DMS53 treated with DMSO at 0.1 percent for 48 hours (cell line): Measurements from ENCODE around the gene S100A10.

Source experiments
- DNase-seq: peaks from one replicate; lab custom pipeline; 2025; ENCODE audit not compliant: unreplicated experiment; lab: John Stamatoyannopoulos, UW

The S100A10 gene

DNA sequence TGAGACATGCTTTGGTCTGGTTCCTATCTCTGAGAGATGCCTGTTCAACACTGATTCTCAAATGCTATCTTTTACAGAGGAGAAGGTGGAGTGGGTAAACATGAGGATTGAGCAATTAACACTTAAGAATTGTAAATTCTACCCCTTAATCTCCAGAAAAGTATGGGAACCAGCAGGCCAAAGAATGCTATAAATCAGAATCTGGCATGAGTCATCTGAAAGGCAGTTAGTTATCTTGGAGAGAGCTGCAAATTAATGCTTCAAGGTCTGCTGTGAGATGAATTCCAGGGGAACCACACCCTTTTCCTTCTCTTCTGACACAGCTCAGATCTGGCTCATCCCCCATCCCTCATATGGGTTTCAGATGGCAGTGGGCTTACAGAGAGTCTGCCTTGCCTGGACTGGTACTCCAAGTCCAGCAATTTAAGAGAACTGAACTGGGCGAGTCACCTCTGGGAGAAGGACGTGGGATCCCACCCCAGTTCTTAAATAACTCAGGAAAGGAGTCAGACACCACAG is 5.2 kb downstream of the S100A10 start:
- DNase-seq: no peak

DNA sequence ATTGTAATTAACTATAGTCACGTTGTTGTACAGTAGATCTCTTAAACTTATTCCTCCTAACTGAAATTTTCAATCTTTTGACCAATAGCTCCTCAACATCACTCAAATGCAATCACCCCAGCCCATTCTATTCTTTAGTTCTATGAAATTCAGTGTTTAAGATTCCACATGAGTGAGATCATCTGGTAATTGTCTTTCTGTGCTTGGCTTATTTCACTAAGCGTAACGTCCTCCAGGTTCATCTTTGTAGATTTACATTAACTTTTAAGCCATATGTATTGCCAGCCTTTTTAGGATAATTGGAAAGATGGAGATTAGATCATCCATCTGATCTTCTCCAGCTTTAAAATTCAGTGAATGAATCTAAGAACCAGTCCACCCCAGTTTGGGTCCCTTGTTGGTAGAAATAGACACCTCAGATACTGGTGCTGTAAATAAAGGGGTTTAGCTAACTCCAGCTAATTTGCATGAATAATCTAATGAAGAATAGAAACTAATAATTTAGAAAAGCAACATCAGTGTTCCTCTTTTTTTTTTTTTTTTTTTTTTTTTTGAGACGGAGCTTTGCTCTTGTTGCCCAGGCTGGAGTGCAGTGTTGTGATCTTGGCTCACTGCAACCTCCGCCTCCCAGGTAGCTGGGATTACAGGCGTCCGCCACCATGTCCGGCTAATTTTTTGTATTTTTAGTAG is 7.0 kb downstream of the S100A10 start:
- DNase-seq: no peak

DNA sequence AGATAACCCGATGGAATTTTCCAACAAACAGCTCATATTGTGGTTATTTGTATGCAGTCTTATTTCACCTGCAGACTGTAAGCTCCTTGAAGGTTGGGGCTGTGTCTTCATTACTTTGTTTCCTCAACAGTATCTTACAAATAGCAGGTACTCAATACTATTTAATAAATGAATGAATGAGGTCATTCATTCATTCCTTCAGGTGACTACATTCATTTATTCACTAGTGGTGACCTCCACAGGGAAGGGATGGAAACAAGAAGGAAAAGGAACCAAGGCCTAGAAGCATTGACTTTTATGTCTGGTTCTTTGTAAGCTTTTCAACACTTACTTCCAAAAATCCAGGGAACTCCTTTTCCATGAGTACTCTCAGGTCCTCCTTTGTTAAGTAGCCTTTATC is 7.9 kb downstream of the S100A10 start:
- DNase-seq: no peak

DNA sequence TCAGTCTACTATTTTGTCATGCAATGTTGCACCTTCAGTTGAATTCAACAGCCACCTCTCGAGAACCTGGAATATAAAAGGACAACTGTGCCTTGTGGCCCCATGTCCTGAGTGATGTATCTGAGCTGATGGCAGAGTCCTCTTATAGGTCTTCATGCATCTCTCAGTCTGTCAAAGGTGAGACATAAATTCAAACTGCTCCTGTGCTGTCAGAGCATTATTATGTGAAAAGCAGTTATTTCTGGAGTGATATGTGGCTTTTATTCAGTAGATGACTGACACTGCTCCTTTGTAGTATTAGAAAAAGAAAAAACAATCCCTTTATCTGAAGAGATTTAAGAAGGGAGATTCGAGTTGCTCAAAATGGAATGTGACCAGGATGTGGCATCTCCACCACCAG is 8.4 kb downstream of the S100A10 start:
- DNase-seq: no peak

DNA sequence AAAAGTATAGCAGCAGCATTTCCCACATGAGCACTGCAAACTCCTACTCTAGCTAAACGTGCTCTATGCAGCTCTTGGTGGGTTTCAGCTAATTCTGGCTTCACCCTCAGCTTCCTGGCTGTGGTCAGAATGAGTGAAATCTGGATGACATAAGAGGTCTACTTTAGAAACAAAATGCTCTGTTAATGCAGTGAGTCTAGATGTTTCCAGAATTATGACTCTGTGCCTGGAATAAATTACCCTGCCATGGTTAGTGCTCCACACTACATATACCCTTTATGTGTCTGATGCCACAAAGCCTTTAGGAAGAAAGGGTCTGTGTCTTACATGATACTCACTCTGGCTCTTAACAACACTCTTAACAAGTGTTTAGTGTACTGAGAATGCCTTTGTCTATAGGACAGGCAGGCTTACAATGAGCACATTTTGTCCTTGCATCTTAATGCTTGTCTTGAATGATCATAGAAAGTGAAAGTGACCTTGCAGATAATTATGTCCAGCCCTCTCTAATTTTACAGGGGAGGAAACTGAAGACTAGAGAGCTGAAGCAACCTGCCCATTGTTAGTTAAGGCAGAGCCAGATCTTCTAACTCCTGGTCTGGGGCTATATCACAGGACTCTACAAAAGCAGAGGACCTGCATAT is 9.2 kb downstream of the S100A10 start:
- DNase-seq: no peak

DNA sequence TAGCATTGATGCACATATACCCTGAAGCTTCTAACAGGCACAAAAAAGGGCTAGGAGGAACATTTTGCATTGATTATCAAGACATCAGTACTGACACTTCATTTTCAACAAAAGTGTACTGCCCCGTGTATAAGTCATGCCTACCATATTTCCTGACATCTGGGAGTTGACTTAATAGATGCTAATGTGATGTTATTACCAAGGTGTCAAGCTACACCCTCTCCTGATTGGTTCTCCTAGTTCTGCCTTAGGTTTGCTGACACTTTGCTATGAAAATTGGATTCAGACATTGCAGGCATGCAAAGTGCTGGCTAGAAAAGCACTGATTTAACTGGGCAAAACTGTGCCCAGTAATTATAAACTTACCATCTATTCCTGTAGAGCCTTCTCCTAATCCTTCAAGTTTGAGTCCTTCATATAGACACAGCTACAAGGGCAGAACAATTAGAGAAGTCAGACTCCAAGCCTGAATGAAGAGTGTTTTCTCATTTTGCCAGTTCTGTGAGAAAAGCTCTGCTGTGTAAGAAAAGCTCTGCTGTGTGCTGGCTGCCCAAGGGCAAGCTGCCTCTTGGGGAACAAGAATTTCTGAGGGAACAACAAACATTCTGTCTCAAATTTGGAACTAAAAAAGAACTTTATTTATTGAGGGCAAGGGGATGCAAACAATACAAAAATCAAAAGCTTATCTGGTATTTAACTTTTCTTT is 11.2 kb downstream of the S100A10 start:
- no peak for DNase-seq

DNA sequence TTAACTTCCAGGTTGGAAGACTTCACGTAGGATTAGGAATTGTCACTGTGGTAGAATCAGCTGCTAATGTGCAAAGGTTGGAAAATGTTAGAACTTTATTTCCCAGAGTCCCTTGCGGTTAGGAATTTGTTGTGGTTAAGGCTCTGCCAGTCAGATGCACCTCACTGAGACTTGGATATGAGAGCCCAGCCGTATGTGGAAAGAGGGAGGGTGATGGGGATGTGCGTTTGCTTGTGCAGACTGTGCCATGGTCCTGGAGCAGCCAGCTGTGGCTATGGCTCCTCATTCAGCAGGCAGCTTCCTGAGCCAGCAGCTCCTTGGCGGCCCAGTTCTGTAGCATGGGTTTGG is 12.5 kb downstream of the S100A10 start:
- no peak for DNase-seq

DNA sequence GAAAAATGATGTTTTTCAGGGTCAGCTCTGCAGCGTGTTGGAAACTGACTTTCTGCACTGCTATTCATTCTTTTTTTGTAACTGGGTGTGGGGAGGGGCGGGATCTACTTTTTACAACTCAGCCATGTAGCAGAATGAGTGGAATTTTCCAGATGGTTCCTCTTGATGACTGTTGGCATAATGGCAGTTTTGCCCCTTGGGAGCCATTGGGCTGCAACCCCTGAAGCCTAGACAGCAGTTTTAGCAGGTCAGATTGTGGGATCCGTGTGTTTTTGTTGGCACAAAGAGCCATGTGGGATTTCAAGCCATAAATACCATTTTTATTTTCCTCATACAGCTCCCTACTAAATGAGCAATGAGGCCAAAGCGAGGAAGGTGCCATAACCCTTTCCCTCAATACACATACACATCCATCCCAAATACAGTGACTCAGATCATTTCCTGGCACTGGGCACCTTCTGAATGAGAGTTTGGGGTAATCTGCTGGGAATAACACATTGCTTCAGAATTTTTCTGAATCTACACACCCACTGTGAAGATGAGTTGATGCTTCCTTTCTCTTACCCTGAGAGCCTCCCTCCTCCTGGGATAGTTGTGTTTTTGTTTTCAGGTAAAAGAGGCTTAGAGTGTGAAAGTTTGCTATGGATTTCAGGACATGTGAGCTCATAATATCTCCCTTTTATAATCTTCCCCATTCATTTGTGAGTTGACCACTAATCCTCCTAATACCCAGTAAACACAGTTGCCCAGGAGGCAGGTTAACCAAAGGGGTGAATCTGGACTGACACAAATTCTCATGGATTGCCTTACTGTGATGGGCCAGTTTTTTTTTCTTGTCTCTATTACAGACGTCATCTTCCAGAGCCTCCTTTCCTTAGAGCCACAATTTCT is 13.1 kb downstream of the S100A10 start:
- DNase-seq: no peak

DNA sequence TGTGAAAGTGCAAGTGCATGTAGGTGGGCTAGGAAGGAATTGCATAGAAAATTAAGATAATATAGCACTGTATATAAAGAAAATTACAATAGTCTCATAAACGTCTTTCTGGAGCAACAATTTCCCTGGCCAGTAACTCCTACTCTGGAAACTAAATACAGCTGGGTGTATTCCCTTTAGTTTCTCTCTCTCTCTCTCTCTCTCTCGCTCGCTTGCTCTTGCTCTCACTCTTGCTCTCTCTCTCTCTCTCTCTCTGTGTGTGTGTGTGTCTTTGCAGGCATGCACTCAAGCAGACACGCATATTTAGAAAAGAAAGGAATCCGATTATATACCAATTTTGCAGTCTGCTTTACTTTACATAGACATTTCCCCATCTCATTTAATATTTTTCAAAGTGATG is 14.7 kb downstream of the S100A10 start:
- DNase-seq: no peak

DNA sequence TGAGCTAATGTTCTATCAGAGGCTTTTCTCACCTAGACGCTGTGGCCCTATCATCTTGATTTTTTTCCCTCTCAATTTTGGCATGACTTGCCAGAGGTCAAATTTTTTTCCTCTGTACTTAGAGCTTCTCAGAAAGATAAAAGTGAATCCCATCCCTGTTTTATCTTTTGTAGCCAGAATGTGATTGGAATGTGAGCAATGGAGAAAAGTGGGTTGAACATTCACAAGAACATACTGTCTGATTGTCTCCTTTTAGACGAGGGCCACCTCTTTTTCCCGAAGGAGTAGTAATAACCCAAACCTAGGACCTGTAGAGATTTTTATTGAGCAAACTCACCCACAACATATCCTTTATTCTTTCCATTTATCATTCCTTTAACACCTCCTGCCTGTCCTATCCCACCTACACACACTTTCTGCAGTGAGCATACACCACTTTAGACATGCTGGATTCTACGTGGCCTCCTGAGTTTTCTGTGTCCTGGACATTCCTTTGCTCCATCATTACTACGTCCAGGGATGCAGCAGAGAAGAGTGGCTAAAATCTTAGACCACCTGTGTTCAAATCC is 15.9 kb downstream of the S100A10 start:
- no peak for DNase-seq

DNA sequence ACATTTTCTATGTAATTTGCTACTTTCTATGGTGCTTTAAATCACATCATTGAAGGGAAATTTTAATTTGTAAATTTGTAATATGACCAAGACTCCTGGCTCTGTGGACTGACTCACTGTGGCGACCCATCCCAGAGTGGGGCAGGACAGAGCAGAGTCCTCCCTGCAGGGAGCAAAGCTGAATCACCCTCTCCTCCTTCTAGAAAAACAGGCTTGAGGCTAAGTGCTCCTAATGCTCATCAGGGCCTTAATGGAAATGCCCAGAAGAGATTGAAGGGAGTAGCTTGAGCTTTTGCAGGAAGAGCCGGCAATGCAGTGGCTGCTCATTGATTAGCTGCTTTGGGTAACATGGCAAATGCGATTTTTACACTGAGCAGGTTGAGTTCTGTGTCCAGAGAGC is 16.8 kb downstream of the S100A10 start:
- no peak for DNase-seq

DNA sequence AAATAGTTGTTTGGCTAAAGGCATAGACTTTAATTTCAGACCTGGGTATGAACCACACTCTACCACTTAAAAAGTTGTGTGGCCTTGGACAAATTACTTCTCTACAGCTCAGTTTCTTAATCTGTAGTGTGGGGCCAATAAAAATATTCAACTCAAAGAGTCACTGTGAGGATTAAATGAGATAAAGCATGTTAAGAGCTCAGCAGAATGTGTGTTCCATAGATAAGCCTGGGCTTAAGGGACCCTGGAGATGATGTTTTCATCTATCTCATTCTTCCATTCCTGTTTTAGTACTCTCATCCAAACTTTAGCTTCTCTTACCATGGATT is 17.7 kb downstream of the S100A10 start:
- no peak for DNase-seq

DNA sequence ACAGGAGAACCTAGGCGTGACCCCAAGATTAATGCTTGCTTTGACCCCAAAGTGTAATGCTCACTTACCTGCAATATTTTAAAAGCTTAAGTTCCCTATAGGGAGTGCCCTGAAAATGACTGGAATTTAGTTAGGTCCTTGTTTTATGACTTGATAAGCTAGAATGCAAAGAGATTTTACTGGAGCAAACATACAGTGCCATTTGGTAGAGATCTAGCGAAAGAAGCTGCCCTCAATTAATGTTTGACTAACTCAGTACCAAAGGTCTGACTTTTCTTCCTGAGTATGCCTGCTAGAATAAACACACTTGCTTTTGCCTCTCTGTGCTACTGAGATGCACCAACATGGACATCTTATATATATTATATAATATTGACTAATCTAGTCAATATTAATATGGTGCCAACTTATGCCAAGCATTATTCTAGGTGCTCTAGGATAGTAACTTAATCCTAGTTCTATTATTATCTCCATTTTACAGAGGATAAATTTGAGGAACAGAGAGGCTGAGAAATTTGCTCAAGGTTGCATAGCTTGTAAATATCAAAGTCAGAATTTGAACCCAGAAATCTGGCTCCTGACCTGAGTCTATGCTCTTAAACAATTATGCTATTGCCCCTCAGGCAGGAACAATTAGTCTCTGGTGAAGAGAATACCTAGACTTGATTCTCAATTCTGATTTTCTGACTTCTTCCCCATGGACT is 18.2 kb downstream of the S100A10 start:
- no peak for DNase-seq

DNA sequence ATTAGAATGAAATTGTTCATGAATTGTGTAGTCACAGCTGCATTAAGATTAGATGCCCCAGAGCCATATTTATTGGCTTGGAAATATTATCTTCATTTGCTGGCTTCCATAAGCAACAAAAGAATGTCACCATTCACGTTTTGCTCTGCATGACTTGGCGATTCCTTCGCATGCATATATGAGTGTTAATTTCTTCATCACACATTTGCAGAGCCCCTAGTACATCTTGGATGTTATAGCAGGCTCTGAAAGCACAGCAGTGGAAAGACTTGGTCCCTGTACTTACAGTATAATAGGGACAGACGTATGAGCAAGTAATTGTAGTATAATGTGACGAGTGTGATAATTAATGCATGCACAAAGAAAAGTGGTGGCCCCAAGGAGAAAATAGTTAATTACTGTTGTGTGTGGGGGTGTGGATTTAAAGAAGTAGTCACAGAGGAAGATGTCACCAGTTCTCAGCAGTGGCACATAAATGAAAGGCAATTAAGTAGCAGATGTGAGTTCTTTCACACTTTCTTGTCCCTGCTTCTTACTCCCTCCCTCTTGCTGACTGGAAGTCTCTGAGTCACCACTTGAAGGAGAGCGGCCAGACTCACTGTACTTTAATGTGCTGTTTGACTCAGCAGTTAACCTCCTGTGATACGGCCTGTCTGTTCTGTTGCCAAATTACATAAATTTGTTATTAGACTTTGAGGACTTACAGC is 21.0 kb downstream of the S100A10 start:
- DNase-seq: no peak

DNA sequence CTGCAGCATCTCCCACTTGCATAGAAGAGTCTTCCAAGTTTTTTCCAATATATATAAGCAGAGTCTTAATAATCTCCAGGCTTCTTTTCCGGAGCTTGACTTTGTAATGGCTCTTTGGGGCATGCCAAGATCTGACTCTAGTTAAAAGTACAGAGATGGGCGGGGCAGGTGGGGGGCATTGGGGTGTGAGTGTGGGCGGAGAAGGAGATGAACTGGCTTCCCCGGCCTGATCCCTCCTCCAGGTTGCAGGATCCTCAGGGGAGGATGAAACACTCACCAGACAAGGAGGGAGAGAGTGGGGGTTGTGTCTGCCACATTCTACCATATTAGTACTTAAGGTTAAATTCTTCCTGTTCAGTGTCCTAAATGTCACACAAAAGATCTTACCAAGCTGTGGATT is 23.0 kb downstream of the S100A10 start:
- no peak for DNase-seq

DNA sequence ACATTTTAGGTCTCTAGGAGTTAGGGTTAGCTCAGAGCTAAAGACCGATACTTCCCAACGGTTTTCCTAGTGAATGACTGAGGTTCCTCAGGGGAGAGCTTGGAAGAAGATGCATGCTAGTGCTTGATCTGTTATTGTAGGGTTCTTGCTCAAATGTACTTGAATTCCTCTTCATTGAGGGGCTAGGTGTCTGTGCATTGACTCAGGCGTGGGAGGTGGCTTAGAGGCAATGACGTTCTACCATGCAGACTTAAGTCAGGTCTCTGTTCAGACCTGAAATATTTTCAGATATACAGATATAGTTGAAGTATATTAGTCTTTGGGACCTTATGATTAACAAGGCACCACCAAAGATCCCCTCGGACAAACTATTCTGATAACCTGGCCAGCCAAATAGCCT is 23.5 kb downstream of the S100A10 start:
- DNase-seq: no peak

DNA sequence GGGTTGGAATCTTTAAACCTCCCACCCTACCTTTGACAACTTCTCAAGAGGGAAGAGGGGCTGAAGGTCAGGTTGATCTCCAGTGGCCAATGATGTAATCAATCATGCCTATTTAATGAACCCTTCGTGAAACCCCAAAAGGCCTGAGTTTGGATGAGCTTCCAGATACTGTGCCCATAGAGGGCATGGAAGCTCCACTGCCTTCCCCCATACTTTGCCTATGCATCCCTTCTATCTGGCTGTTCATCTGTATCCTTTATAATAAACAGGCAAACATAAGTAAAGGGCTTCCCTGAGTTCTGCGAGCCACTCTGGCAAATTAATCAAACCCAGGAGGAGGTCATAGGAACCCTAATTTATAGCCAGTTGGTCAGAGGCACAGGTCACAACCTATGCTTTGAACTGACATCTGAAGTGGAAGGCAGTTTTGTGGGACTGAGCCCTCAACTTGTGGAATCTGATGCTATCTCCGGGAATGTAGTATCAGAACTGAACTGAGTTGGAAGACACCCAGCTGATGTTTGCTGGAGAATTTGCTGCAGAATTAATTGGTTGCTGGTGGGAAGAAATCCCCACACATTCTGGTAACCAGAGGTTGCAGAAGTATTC is 24.8 kb downstream of the S100A10 start:
- DNase-seq: no peak

DNA sequence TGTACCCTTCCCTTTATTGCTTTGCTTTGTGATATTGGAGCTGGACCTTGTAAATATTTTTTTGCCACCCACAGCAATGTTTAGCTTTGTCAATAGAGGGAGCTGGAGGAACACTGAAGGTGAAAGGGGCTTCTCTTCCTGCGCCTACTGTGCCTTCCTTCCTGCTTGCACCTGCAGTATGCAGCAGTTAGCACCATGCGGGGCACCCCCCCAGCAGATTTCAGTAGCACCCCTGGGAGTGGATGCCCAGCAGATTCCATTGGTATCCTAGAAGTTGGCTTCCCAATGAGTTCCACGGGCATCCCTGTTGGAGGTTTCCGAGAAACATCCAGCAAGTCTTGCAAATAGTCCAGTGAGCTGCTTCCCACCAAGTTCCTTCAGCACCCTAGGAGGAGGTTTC is 25.6 kb downstream of the S100A10 start:
- peak; percentile 53 for DNase-seq

DNA sequence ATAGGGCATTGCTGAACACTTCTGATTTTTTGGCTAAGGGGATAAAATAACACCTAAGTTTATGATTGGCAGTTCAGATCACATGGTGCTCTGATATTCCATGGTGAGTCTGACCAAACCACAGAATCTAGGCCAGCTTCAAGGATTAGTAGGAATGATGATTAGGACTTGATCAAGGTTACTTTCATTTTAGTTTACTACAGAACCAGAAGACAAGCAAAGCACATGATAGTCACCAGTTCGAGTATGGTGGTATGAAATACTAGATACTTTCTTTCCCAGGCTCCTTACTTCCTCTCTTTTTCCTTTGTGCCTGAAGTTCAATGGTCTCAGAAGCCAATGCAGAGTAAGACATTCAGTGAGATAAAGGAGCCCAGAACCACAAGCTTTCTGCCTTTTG is 26.6 kb downstream of the S100A10 start:
- DNase-seq: no peak
